ENCODE results near the gene COPG1.

Gene COPG1

GRCh38 chr3:129305592-129306091 lies 56.2 kb downstream of the COPG1 start:
- peak; percentile 93 for DNase-seq (ENCODE audit: low read depth)
- peak overlapping the region; percentile 33 for H3K4me3 ChIP-seq (replicated peaks; ENCODE audit: low read depth, low read length)
- no peak for TF ChIP-seq CTCF (IDR thresholded peaks at IDR 0.05; ENCODE audit: low read length, missing control alignments)

GRCh38 chr3:129308636-129309035 lies 59.2 kb downstream of the COPG1 start:
- TF ChIP-seq CTCF (IDR thresholded peaks at IDR 0.05; ENCODE audit: low read length, missing control alignments), result no peak
- DNase-seq (ENCODE audit: low read depth), result no peak
- H3K4me3 ChIP-seq (replicated peaks; ENCODE audit: low read depth, low read length), result no peak overlapping the region

- no peak for TF ChIP-seq CTCF (IDR thresholded peaks at IDR 0.05; ENCODE audit: low read length, missing control alignments)
- DNase-seq (ENCODE audit: low read depth), result no peak
- no peak overlapping the region for H3K4me3 ChIP-seq (replicated peaks; ENCODE audit: low read depth, low read length)
Measured at GRCh38 chr3:129310111-129311011, 61.0 kb downstream of the COPG1 start.

GRCh38 chr3:129311054-129311902 lies 61.9 kb downstream of the COPG1 start:
- no peak overlapping the region for H3K4me3 ChIP-seq (replicated peaks; ENCODE audit: low read depth, low read length)
- no peak for DNase-seq (ENCODE audit: low read depth)
- no peak for TF ChIP-seq CTCF (IDR thresholded peaks at IDR 0.05; ENCODE audit: low read length, missing control alignments)

GRCh38 chr3:129312021-129312639 lies 62.7 kb downstream of the COPG1 start:
- H3K4me3 ChIP-seq (replicated peaks; ENCODE audit: low read depth, low read length), result no peak overlapping the region
- DNase-seq (ENCODE audit: low read depth), result no peak
- TF ChIP-seq CTCF (IDR thresholded peaks at IDR 0.05; ENCODE audit: low read length, missing control alignments), result no peak

GRCh38 chr3:129312671-129313414 lies 63.4 kb downstream of the COPG1 start:
- no peak for TF ChIP-seq CTCF (IDR thresholded peaks at IDR 0.05; ENCODE audit: low read length, missing control alignments)
- no peak for DNase-seq (ENCODE audit: low read depth)
- no peak overlapping the region for H3K4me3 ChIP-seq (replicated peaks; ENCODE audit: low read depth, low read length)

Data from fibroblast of pulmonary artery (primary cell).